ENCODE measurements around the gene PRR36. TPM values are rescaled to one million over a fixed set of nuclear protein-coding genes. Genes with fewer than 3 reads are reported as not detected.

PRR36 gene
- total and polyA plus RNA-seq, 10 of the 15 experiments (the other 5 are each of a cell fraction or from before 2014, with no cell fraction given): 0.04 TPM; not detected in 9

- TF ChIP-seq HDAC6 (IDR thresholded peaks at IDR 0.05; ENCODE audit: unreplicated experiment): no peak
- peak; percentile 17; the same call in 1 of the 2 replicates for TF ChIP-seq PAX5 (IDR thresholded peaks at IDR 0.05; ENCODE audit: borderline replicate concordance, low read depth, low read length)
- peak; percentile 87 for TF ChIP-seq RUNX3 (IDR thresholded peaks at IDR 0.05; ENCODE audit: low read length)
- TF ChIP-seq WRNIP1 (IDR thresholded peaks at IDR 0.05; ENCODE audit: borderline replicate concordance, low read depth, low read length): no peak
- no peak for TF ChIP-seq CBX5 (IDR thresholded peaks at IDR 0.05; ENCODE audit: low read depth)
- no peak for TF ChIP-seq TBL1XR1 (IDR thresholded peaks at IDR 0.05; ENCODE audit: low read depth, low read length)
- TF ChIP-seq EP300 (IDR thresholded peaks at IDR 0.05; ENCODE audit: borderline replicate concordance in 1 of 2, control insufficient read depth in 1 of 2, low read depth in 2 of 2, low read length in 2 of 2): no peak; a peak in 2 of 4 replicates
- TF ChIP-seq ZBTB33 (IDR thresholded peaks at IDR 0.05): no peak
- no peak for TF ChIP-seq TCF7 (IDR thresholded peaks at IDR 0.05; ENCODE audit: borderline replicate concordance)
- TF ChIP-seq, protein P1, sequence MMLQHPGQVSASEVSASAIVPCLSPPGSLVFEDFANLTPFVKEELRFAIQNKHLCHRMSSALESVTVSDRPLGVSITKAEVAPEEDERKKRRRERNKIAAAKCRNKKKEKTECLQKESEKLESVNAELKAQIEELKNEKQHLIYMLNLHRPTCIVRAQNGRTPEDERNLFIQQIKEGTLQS (IDR thresholded peaks at IDR 0.05; ENCODE audit: borderline replicate concordance, extremely low read depth, low read depth, low read length): no peak
- TF ChIP-seq, protein P2, sequence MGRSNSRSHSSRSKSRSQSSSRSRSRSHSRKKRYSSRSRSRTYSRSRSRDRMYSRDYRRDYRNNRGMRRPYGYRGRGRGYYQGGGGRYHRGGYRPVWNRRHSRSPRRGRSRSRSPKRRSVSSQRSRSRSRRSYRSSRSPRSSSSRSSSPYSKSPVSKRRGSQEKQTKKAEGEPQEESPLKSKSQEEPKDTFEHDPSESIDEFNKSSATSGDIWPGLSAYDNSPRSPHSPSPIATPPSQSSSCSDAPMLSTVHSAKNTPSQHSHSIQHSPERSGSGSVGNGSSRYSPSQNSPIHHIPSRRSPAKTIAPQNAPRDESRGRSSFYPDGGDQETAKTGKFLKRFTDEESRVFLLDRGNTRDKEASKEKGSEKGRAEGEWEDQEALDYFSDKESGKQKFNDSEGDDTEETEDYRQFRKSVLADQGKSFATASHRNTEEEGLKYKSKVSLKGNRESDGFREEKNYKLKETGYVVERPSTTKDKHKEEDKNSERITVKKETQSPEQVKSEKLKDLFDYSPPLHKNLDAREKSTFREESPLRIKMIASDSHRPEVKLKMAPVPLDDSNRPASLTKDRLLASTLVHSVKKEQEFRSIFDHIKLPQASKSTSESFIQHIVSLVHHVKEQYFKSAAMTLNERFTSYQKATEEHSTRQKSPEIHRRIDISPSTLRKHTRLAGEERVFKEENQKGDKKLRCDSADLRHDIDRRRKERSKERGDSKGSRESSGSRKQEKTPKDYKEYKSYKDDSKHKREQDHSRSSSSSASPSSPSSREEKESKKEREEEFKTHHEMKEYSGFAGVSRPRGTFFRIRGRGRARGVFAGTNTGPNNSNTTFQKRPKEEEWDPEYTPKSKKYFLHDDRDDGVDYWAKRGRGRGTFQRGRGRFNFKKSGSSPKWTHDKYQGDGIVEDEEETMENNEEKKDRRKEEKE (IDR thresholded peaks at IDR 0.05): no peak
- TF ChIP-seq MYC (IDR thresholded peaks at IDR 0.05; ENCODE audit: insufficient read depth, insufficient read length, insufficient replicate concordance, low read length, severe bottlenecking): no peak
- TF ChIP-seq NBN (IDR thresholded peaks at IDR 0.05): 0 out of 2 replicates have a peak, but pooled peaks have one; percentile 13
- no peak for TF ChIP-seq BMI1 (IDR thresholded peaks at IDR 0.05; ENCODE audit: borderline replicate concordance)
- no peak for TF ChIP-seq SKIL (IDR thresholded peaks at IDR 0.05; ENCODE audit: low read depth, poor library complexity, severe bottlenecking)
- no peak for TF ChIP-seq ZNF24 (IDR thresholded peaks at IDR 0.05)
- no peak for TF ChIP-seq MEF2A (IDR thresholded peaks at IDR 0.05; ENCODE audit: insufficient read depth, low read depth, low read length)
- no peak for TF ChIP-seq ZNF217 (IDR thresholded peaks at IDR 0.05)
- TF ChIP-seq, protein P3, sequence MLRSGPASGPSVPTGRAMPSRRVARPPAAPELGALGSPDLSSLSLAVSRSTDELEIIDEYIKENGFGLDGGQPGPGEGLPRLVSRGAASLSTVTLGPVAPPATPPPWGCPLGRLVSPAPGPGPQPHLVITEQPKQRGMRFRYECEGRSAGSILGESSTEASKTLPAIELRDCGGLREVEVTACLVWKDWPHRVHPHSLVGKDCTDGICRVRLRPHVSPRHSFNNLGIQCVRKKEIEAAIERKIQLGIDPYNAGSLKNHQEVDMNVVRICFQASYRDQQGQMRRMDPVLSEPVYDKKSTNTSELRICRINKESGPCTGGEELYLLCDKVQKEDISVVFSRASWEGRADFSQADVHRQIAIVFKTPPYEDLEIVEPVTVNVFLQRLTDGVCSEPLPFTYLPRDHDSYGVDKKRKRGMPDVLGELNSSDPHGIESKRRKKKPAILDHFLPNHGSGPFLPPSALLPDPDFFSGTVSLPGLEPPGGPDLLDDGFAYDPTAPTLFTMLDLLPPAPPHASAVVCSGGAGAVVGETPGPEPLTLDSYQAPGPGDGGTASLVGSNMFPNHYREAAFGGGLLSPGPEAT (IDR thresholded peaks at IDR 0.05; ENCODE audit: low read depth): peak; percentile 77; the same call in 1 of the 2 replicates
- TF ChIP-seq NFXL1 (IDR thresholded peaks at IDR 0.05; ENCODE audit: borderline replicate concordance): no peak
- no peak for TF ChIP-seq SPI1 (IDR thresholded peaks at IDR 0.05; ENCODE audit: borderline replicate concordance, insufficient read depth, low read depth, low read length)
- no peak for TF ChIP-seq POLR2AphosphoS2 (IDR thresholded peaks at IDR 0.05; ENCODE audit: low read depth, low read length)
Observed at GRCh38 chr19:7819337-7819736, 54.9 kb downstream of the PRR36 start (continued).
